Measurements from ENCODE around the gene PACRG. TPM values are rescaled to one million over a fixed set of nuclear protein-coding genes. Genes with fewer than 3 reads are reported as not detected.

Gene PACRG
- total RNA-seq, 1 donor from 2014 or later = 10.5 TPM

GRCh38 chr6:162999575-163000285 is 272.0 kb downstream of the PACRG start:
- no peak for TF ChIP-seq CTCF (IDR thresholded peaks at IDR 0.05; ENCODE audit: borderline replicate concordance)
- Histone ChIP-seq H3K27me3 (ENCODE audit: low read depth) (no peaks in the 10 kb centered on the region), H3K9me3 (replicated peaks) (no peaks in the 10 kb centered on the region), H3K4me1 (no peaks in the 10 kb centered on the region), H3K36me3 (no peaks in the 10 kb centered on the region), H3K27ac (replicated peaks) (no peak overlapping the region), H3K4me3 (no peak overlapping the region)
- DNase-seq = no peak
- intact Hi-C loops (cut with micrococcal nuclease) = no loop called here

GRCh38 chr6:163001330-163001729 is 273.6 kb downstream of the PACRG start:
- TF ChIP-seq CTCF (IDR thresholded peaks at IDR 0.05; ENCODE audit: borderline replicate concordance) = no peak
- Histone ChIP-seq H3K4me1 (no peaks in the 10 kb centered on the region), H3K27me3 (ENCODE audit: low read depth) (no peaks in the 10 kb centered on the region), H3K4me3 (no peak overlapping the region), H3K9me3 (replicated peaks) (no peaks in the 10 kb centered on the region), H3K27ac (replicated peaks) (no peak overlapping the region), H3K36me3 (no peaks in the 10 kb centered on the region)
- intact Hi-C loops (cut with micrococcal nuclease) = no loop called here
- no peak for DNase-seq

GRCh38 chr6:163008186-163008585 is 280.4 kb downstream of the PACRG start:
- Histone ChIP-seq H3K27ac (replicated peaks) (no peak overlapping the region), H3K27me3 (ENCODE audit: low read depth) (no peaks in the 10 kb centered on the region), H3K36me3 (no peaks in the 10 kb centered on the region), H3K9me3 (replicated peaks) (no peaks in the 10 kb centered on the region), H3K4me1 (no peaks in the 10 kb centered on the region), H3K4me3 (no peak overlapping the region)
- TF ChIP-seq CTCF (IDR thresholded peaks at IDR 0.05; ENCODE audit: borderline replicate concordance) = no peak
- no peak for DNase-seq
- intact Hi-C loops (cut with micrococcal nuclease) = no loop called here

GRCh38 chr6:163008626-163009025 is 280.9 kb downstream of the PACRG start:
- TF ChIP-seq CTCF (IDR thresholded peaks at IDR 0.05; ENCODE audit: borderline replicate concordance) = no peak
- H3K4me3 ChIP-seq = no peak overlapping the region
- H3K9me3 ChIP-seq (replicated peaks) = no peaks in the 10 kb centered on the region
- no peaks in the 10 kb centered on the region for H3K27me3 ChIP-seq (ENCODE audit: low read depth)
- intact Hi-C loops (cut with micrococcal nuclease) = no loop called here
- DNase-seq = no peak
- H3K36me3 ChIP-seq = no peaks in the 10 kb centered on the region
- no peaks in the 10 kb centered on the region for H3K4me1 ChIP-seq
- no peak overlapping the region for H3K27ac ChIP-seq (replicated peaks)

- H3K36me3 ChIP-seq = no peaks in the 10 kb centered on the region
- no peak overlapping the region for H3K27ac ChIP-seq (replicated peaks)
- no peak for DNase-seq
- H3K27me3 ChIP-seq (ENCODE audit: low read depth) = no peaks in the 10 kb centered on the region
- no peaks in the 10 kb centered on the region for H3K4me1 ChIP-seq
- intact Hi-C loops (cut with micrococcal nuclease) = no loop called here
- TF ChIP-seq CTCF (IDR thresholded peaks at IDR 0.05; ENCODE audit: borderline replicate concordance) = no peak
- no peak overlapping the region for H3K4me3 ChIP-seq
- peaks cover 3% of the 10 kb centered on the region for H3K9me3 ChIP-seq (replicated peaks)
Measured at GRCh38 chr6:163010145-163010544, 282.4 kb downstream of the PACRG start.
